Measurements from ENCODE around the gene PUDP. TPM values are rescaled to one million over a fixed set of nuclear protein-coding genes. Genes with fewer than 3 reads are reported as not detected.
A peak's percentile ranks its signal among the peaks of the same experiment; 100 is the strongest.

Gene PUDP
- total RNA-seq, 1 donor from 2014 or later = 63.6 TPM

DNA sequence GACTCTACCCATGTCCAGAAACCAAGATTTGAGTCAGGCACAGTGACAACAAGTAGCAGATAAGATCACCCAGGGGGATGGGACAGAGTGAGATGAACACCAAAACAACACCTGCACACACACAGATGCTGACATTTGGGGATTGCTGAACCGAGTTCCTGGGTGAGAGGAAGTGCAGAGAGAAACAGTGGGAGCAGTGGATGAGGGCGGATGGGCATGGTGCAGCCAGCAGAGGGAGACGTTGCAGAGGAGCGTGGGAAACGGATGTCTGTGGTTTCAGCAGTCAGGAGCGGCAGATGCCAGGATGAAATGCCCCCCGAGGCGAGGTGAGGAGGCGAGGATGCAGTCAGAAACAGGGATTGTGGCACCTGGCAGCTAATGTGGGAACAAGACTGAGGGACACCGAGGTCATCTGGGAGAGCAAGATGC is 79.0 kb downstream of the PUDP start:
- no peak for DNase-seq (ENCODE audit: extremely low spot score, unreplicated experiment)
- Mint-ChIP-seq H3K36me3 (peaks cover 56% of the 10 kb centered on the region), H3K4me1 (ENCODE audit: unreplicated experiment) (peaks cover 9% of the 10 kb centered on the region), H3K27me3 (no peaks in the 10 kb centered on the region), H3K27ac (peak overlapping the region; percentile 29), H3K9me3 (peaks cover 7% of the 10 kb centered on the region), H3K4me3 (no peak overlapping the region)
- TF ChIP-seq, protein P1, sequence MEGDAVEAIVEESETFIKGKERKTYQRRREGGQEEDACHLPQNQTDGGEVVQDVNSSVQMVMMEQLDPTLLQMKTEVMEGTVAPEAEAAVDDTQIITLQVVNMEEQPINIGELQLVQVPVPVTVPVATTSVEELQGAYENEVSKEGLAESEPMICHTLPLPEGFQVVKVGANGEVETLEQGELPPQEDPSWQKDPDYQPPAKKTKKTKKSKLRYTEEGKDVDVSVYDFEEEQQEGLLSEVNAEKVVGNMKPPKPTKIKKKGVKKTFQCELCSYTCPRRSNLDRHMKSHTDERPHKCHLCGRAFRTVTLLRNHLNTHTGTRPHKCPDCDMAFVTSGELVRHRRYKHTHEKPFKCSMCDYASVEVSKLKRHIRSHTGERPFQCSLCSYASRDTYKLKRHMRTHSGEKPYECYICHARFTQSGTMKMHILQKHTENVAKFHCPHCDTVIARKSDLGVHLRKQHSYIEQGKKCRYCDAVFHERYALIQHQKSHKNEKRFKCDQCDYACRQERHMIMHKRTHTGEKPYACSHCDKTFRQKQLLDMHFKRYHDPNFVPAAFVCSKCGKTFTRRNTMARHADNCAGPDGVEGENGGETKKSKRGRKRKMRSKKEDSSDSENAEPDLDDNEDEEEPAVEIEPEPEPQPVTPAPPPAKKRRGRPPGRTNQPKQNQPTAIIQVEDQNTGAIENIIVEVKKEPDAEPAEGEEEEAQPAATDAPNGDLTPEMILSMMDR (conservative IDR thresholded peaks at IDR 0.05) = peak; percentile 46

- Mint-ChIP-seq H3K4me1 (ENCODE audit: unreplicated experiment) (peaks cover 12% of the 10 kb centered on the region), H3K27me3 (no peaks in the 10 kb centered on the region), H3K9me3 (peaks cover 13% of the 10 kb centered on the region), H3K4me3 (no peak overlapping the region), H3K27ac (no peak overlapping the region), H3K36me3 (peaks cover 62% of the 10 kb centered on the region)
- no peak for DNase-seq (ENCODE audit: extremely low spot score, unreplicated experiment)
- TF ChIP-seq, protein P1 (conservative IDR thresholded peaks at IDR 0.05) = no peak
Observed at GRCh38 chrX:7067256-7067655, 80.7 kb downstream of the PUDP start.

- Mint-ChIP-seq H3K36me3 (peaks cover 64% of the 10 kb centered on the region), H3K4me1 (ENCODE audit: unreplicated experiment) (peaks cover 13% of the 10 kb centered on the region), H3K9me3 (peaks cover 13% of the 10 kb centered on the region), H3K27me3 (no peaks in the 10 kb centered on the region), H3K27ac (no peak overlapping the region), H3K4me3 (no peak overlapping the region)
- TF ChIP-seq, protein P1 (conservative IDR thresholded peaks at IDR 0.05) = no peak
- DNase-seq (ENCODE audit: extremely low spot score, unreplicated experiment) = no peak
Observed at GRCh38 chrX:7065473-7065872, 82.5 kb downstream of the PUDP start.

DNA sequence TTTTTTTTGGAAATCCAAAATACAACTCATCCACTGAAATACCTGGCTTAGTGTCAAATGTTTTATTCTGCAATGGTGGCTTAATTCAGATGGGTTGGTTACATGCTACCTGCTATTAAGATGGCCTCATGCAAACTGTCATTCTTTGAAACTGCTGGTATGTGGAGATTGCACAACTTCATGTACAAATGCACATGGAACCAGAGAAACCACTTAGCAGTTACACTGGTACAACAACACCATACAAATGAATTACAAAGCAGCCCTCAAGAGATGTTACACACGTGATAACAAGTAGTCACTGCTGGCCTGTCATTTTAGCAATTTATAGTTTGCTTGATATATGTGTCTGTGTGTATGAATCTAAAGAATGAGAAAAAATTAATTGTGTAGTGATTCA is 85.0 kb downstream of the PUDP start:
- H3K4me1 Mint-ChIP-seq (ENCODE audit: unreplicated experiment) = peaks cover 17% of the 10 kb centered on the region
- no peaks in the 10 kb centered on the region for H3K27me3 Mint-ChIP-seq
- peaks cover 9% of the 10 kb centered on the region for H3K9me3 Mint-ChIP-seq
- H3K4me3 Mint-ChIP-seq = no peak overlapping the region
- TF ChIP-seq, protein P1 (conservative IDR thresholded peaks at IDR 0.05) = no peak
- H3K36me3 Mint-ChIP-seq = peaks cover 63% of the 10 kb centered on the region
- peak overlapping the region; percentile 25 for H3K27ac Mint-ChIP-seq
- DNase-seq (ENCODE audit: extremely low spot score, unreplicated experiment) = no peak

DNA sequence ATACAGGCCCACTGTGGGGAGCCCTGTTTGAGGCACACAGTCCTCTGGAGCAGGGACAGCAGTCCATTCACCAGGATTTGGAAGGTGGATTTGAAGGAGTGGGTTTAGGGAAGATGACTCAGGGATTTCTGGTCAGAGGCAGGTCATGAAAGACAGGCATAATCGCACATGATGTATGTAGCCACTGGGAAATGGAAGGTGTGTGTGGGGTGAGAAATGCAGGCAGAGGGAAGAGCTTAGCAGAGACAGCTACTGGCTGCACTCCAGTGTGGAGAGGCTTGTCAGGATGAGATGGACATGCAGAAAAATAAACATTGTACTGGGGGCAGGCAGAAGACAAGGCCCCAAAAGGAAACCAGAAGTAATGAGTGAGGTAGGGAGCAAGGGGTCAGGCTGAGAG is 85.7 kb downstream of the PUDP start:
- H3K27me3 Mint-ChIP-seq = no peaks in the 10 kb centered on the region
- TF ChIP-seq, protein P1 (conservative IDR thresholded peaks at IDR 0.05) = no peak
- H3K36me3 Mint-ChIP-seq = peaks cover 62% of the 10 kb centered on the region
- peaks cover 12% of the 10 kb centered on the region for H3K9me3 Mint-ChIP-seq
- peaks cover 17% of the 10 kb centered on the region for H3K4me1 Mint-ChIP-seq (ENCODE audit: unreplicated experiment)
- no peak overlapping the region for H3K4me3 Mint-ChIP-seq
- peak overlapping the region; percentile 37 for H3K27ac Mint-ChIP-seq
- DNase-seq (ENCODE audit: extremely low spot score, unreplicated experiment) = no peak

DNA sequence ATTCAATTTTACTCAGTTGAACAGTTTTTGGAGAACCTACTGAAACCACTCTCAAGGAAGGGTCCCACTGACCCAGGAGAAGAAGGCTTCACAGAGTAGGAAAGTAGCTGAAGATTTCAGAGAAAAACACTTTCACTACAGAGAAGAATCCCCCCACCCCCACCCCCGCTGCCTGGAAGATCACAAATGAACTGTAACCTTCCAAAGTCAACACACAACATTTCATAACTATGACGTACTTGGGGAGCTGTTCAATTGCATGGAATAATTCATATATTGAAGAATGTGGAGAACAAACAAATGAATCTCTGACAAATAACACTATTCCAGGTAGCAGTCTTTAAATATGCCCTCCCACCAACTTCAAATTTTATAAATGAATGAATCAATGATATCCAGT is 86.5 kb downstream of the PUDP start:
- Mint-ChIP-seq H3K27ac (no peak overlapping the region), H3K9me3 (peaks cover 14% of the 10 kb centered on the region), H3K4me1 (ENCODE audit: unreplicated experiment) (peaks cover 17% of the 10 kb centered on the region), H3K27me3 (no peaks in the 10 kb centered on the region), H3K36me3 (peaks cover 60% of the 10 kb centered on the region), H3K4me3 (no peak overlapping the region)
- TF ChIP-seq, protein P1 (conservative IDR thresholded peaks at IDR 0.05) = no peak
- DNase-seq (ENCODE audit: extremely low spot score, unreplicated experiment) = no peak
